Fibroblast of skin of left biceps (primary cell): ENCODE measurements around the gene ABCC3.

Source experiments
- DNase-seq, 2 experiments: peaks; one replicate each; pipeline ENCODE4 v3.0.0-alpha.2; 2013; ENCODE audit warnings: low read depth in 2 of 2

Gene ABCC3, protein sequence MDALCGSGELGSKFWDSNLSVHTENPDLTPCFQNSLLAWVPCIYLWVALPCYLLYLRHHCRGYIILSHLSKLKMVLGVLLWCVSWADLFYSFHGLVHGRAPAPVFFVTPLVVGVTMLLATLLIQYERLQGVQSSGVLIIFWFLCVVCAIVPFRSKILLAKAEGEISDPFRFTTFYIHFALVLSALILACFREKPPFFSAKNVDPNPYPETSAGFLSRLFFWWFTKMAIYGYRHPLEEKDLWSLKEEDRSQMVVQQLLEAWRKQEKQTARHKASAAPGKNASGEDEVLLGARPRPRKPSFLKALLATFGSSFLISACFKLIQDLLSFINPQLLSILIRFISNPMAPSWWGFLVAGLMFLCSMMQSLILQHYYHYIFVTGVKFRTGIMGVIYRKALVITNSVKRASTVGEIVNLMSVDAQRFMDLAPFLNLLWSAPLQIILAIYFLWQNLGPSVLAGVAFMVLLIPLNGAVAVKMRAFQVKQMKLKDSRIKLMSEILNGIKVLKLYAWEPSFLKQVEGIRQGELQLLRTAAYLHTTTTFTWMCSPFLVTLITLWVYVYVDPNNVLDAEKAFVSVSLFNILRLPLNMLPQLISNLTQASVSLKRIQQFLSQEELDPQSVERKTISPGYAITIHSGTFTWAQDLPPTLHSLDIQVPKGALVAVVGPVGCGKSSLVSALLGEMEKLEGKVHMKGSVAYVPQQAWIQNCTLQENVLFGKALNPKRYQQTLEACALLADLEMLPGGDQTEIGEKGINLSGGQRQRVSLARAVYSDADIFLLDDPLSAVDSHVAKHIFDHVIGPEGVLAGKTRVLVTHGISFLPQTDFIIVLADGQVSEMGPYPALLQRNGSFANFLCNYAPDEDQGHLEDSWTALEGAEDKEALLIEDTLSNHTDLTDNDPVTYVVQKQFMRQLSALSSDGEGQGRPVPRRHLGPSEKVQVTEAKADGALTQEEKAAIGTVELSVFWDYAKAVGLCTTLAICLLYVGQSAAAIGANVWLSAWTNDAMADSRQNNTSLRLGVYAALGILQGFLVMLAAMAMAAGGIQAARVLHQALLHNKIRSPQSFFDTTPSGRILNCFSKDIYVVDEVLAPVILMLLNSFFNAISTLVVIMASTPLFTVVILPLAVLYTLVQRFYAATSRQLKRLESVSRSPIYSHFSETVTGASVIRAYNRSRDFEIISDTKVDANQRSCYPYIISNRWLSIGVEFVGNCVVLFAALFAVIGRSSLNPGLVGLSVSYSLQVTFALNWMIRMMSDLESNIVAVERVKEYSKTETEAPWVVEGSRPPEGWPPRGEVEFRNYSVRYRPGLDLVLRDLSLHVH (N-terminal part only)

DNA sequence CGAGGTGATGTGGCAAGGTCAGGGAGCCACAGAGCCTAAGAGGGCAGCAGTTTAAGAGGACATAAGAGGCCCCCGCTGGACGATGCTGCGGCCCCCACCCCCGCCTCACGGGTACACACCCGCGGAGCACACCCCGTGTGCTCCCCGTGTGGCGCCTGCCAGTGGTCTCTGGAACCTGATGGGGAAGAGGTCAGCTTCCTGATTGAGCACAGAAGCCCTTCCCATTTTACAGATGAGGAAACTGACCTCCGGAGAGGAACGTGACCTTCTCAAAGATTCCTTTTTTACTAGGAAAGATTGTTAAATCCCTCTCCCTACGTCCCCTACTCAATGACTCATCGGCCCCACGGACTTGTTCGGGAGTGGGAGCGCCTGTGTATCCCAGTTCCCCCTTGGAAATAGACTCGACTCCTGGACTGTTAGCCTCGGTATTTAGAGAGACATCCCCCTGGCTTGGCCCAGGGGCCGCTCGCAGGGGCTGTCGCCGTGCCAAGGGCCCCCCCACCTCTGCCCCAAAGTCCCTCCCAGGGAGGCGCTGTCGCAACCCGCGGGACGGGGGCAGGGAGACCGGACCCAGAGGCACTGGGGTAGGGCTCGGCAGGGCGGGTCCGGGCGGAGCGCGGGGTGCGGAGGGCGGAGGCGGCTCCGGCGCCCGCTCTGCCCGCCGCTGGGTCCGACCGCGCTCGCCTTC, at the start of gene ABCC3:
ABCC3 (plus strand) TSS at position 658 of the 691 bp plus-strand sequence. CDS start 56 bp downstream, outside the sequence.
- no peak for DNase-seq

DNA sequence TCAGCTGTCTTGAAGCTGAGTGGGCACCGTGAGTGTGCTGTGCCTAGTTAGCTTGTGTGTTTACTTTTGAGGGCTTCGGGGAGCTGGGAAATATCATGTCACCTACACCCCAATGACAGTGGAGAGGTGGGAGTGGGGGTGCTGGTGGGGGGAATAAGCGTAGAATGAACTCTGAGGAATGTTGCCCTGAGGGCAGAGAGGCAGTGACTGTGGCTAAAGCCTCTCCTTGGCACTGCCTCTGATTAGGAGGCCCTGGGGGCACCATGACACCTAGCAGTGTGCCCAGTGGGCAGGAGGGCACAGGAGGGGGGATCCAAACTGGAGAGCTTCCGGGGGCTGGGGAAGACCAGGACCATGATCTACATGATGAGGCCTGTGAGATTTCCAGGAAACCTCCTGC, 49.3 kb upstream of the ABCC3 start:
- DNase-seq, result no peak

DNA sequence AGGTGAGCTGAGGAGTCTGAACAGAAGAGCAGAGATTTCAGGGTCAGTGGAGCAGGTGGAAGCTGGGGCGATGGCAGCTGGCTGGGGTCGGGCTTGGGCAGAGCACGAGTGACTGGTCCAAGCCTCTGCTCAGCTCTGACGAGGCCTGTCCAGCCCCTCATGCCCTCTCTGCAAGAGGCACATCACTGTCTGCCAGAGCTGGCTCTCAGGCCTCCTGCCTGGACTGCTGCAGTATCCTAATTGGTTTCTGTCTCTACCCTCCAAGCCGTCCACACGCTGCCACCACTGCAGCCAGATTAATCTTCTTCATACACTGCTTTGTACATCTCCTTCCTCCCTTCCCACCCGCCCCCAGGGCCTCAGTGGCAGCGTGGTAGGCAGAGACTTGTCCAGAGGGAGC, 48.8 kb upstream of the ABCC3 start:
- DNase-seq, result no peak

DNA sequence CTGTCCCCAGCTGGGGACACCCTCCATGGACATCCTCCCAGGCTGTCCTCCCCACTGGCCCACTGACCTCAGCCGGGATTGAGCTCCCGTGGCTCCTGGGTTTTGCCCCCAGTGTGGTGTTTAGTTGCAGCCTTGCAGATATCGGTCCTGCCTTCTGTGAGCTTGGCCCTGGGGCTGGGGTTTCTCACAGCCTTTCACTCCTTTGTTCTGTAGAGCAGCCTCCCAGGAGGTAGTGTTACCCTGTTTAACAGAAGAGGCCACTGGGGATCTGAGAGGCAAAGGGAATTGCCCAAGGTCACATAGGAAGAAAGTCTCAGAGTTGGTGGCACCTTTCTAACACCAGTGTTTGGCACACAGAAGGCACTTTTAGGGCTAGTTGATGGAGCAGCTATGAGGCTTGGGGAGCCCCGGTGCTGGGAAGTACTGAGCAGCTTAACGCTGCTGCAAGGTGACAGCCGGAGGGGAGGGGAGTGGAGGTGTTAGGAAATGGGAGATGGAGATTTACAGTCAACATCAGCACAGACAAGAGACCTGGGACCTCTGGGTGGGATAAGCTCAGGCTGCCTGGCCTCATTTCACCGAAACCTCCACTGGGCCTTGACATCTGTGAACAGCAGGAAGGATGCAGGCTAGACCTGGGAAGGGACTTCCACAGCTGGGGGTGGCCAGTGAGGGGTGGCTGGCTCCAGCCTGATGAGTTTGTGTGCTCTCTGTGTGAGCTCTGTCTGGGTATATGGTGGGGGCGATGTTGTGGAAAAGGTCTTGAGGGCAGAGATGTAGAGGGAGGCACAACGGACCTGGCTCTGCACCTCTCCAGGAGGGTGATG, 48.0 kb upstream of the ABCC3 start:
- no peak for DNase-seq

DNA sequence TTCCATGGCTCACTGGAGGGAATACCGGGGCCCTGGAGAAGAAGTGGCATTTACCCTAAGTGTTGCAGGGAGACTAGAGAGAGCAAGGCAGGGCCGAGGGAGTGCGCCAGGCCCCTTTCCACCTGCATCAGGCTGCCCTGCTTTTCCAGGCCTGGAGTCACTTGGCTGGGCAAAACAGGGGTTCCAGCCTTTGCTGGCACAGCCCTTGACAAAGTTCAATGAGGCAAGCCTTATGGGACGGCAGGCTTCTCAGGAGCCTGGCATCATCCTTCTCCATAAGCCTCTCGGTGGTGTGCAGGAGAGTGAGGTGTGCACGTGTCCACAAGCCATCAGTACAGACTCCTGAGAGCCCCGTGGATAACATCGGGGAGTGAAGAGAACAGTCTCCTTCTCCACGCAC, 47.1 kb upstream of the ABCC3 start:
- DNase-seq, result no peak

DNA sequence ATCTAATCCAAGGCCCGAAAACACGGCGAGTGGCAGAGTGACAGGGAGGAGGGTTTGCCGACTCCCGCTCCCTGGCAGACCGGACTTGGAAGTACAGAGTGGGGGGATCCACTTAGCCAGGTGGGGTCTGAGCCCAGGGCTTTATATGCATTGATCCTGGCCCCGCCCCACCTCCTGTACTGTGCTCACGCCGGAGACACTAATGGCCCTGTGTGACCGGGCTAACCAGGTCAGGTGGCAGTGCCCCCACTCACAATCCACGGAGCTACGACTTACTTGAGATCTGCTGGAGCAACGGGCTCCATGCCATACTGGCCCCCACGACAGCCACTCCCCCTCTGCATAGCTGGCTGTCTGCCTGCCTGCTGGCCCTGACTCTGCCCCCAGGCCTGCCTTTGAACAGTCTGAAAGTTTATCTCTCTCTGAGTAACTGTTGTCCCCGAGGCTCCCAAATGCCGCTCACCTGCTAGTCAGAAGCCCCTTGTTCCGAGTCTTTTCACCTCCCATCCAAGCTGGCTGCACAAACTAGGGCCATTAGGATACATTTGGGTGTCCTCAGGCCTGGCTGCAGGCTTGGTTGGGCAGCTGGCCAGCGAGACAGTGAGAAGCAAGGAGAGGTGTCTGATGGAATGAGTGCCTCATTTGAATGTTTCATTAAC, 46.2 kb upstream of the ABCC3 start:
- no peak for DNase-seq

DNA sequence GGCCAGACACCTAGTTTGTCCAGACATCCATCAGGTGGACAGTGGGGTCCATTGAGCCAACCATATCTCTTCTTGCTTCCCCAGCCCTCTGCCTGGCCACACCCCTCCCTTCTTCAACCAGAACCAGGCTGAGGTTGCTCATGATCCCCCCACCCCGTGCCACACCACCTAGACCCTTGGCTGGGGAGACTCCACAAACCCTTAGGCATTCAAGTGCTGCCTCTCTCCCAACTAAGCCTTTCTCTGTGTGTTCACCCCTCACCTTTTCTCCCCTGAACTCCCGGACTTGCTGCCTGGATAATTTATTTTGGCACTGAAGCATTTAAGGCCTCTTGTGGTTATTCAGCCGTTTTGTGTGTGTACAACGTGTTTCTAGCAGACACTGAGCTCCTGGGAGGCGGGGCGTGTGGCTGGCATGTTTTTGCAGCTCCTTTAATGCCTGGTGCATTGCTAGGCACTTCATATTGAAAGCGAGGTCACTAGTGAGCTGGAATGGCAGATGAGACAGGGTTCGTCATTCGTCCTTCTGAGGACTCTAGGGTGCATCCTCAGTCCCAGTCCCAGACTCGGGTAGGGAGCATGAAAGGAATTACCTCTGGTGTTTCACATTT, 45.5 kb upstream of the ABCC3 start:
- no peak for DNase-seq

DNA sequence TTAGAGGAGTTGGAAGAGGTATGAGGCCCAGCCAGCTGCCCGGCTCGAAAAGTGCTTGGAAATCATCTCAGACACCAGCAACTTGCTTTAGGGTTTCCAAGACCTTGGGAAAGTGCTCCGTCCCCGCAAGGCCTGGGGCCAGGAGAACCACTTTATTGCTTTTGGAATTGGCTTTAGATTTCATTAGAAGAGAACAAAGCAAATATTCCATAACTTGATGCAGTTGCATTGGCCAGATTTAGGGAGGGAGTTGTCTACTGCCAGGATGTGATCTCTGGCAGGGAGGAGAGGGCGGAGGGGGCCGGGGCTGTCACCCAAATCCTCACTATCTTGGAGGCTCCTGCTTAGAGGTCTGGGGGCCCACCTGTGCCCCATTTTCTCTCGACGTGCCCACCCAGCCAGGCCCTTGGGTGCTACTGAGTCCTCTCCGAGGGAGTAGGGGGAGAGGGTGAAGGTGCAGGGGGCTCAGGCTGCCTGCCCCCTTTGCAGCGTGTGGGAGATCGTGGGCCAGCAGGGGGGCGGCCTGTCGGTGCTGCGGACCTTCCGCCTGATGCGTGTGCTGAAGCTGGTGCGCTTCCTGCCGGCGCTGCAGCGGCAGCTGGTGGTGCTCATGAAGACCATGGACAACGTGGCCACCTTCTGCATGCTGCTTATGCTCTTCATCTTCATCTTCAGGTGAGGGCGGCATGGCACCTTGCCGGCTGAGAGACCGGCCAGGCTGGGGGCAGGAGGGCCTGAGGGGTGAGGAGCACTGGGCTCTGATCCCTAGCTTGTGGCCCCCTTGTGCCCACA, 43.5 kb upstream of the ABCC3 start:
- no peak for DNase-seq

DNA sequence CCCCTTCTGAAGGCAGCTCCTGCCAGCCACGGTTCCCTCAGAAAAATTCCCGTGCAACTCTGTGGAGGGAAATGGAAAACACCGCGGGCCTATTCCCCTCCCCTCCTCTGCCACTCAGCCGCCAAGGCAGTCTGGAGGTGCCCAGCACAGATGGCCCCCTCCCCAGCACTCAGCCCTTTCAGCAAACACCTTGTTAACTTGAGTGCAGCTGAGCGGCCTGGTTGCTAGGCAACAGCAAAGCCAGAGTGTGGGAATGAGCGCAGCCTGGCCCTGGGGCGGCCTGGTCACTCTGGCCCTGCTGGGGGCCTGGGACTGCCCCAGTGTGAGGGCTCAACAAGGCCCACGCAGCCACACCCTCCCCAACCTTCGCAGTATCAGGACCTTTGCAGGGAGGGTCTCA, 41.4 kb upstream of the ABCC3 start:
- no peak for DNase-seq

DNA sequence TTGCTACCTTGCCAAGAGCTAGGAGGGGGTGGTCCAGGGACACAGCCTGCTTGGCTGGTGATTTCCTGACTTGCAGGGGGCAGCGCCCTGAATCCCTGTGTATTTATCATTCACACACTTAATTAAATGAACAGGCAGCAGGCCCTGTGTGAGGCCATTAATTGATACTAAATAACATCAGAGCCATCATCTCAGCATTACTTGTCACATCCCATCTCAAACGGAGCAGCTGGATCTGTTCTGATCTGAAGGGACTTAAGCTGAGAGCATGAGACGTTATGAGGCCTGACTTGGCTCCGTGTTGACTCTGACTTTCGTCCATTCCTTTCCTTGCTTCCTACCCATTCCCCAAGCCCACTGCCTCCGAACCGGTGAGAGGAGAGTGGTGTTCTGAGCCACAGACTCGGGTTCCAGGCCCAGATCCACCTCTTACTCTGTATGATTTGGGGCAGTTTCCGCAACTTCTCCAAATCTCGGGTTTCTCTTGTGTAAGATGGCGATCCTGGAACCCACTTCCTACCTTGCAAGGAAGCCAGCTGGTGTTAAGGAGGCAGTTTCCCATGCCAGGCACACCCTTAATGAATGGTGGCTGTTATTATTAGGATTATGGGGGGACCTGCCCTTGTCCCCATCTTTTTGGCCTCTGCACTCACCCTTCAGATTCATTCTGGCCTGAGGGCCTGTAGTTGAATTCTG, 40.4 kb upstream of the ABCC3 start:
- DNase-seq, result no peak

DNA sequence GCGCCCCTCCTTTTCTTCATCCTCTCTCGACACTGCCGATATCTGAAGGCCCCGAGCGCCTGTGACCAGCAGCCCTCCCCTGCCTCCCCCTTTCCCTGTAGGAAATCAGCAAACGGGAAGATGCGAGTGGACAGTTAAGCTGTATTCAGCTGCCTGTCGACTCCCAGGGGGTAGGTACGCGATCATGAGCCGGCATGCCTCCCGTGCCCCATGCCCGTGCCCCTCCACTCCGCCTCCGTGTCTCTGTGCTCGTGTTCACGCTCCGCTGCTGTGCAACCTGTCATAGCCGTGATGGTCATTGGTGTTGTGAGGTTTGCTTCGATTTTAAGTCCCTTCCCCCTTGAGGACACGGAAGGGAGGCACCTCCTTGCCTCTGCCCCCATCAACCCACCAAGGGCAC, 39.8 kb upstream of the ABCC3 start:
- DNase-seq, result no peak

DNA sequence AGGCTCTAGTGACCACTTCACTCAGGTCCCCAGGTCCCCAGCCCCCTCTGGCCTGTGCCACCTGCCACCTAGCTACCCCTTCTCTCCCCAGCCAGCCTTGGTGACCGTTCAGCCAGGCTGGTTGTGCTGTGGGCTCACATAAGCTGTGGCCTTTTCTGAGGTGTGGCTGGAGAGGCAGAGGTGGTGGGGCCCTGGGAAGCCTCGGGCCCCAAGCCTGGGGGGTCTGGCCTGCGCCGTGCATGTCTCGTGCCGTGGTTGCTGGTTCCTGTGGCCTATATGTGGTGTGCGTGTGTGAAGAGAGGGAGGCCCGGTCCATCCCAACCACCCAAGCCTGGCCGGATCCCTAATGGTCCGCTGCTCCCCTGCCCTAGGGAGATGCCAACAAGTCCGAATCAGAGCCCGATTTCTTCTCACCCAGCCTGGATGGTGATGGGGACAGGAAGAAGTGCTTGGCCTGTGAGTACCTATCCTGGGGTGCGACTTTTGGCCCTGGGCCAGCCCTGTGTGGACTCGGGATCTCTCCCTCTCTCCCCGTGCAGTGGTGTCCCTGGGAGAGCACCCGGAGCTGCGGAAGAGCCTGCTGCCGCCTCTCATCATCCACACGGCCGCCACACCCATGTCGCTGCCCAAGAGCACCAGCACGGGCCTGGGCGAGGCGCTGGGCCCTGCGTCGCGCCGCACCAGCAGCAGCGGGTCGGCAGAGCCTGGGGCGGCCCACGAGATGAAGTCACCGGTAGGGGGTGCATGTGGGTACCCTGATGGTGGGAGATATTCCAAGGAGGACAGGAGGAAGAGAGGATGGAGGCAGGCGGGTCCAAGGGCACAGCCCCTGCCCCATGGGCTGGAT, 38.3 kb upstream of the ABCC3 start:
- DNase-seq, result no peak

DNA sequence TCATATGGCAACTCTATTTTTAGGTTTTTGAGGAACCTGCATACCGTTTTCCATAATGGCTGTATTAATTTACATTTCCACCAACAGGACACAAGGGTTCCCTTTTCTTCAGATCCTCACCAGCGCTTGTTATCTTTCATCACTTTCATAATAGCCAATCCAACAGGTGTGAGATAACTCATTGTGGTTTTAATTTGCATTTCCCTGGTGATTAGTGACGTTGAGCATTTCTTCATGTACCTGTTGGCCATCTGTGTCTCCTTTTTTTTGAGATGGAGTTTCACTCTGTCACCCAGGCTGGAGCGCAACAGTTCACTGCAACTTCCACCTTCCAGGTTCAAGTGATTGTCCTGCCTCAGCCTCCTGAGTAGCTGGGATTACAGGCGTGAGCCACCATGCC, 36.2 kb upstream of the ABCC3 start:
- DNase-seq, result no peak

DNA sequence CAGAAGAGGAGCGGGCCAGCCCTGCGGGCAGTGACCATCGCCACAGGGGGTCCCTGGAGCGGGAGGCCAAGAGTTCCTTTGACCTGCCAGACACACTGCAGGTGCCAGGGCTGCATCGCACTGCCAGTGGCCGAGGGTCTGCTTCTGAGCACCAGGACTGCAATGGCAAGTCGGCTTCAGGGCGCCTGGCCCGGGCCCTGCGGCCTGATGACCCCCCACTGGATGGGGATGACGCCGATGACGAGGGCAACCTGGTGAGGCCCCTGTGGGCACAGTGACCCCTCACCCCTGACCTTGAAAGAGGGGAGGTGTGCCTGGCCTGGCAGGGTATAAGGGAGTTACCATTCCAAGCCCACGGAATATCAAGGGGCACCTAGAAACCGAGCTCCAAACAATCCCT, 35.1 kb upstream of the ABCC3 start:
- DNase-seq, result no peak

DNA sequence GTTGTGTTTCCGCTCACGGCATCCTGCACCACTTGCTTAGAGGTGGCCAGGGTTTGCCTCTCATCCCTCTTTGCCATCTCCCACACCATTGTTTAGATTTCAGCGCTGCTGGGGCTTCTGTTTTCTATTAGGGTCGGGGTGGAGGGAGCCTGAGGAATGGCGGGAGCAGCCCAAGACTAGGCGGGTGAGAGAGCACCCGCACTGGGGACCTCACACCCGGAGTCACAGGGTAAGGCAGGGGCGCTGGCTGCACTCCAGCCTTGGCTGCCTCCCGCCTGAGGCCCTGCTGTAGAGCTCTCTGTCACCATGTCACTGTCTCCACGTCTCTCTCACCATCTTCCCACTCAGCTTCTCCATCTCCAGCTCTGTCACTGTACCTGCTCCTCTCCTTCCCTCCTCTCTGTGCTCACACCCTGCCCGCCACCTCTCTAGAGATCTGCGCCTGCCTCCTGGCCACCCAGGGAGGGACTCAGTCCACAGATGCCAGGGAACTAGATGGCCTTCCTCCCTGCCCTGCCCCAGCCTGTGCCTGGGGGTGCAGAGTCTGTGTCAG, 32.8 kb upstream of the ABCC3 start:
- DNase-seq, result no peak

DNA sequence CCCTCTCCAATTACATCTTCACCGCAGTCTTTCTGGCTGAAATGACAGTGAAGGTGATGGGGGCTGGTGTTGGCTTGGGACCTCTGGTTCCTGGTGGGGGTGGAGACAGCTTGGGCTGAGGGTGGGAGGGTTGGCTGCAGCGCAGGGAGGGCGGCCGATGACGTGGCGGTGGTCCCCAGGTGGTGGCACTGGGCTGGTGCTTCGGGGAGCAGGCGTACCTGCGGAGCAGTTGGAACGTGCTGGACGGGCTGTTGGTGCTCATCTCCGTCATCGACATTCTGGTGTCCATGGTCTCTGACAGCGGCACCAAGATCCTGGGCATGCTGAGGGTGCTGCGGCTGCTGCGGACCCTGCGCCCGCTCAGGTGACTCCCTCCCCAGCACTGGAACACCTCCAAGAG, 31.8 kb upstream of the ABCC3 start:
- DNase-seq, result no peak

DNA sequence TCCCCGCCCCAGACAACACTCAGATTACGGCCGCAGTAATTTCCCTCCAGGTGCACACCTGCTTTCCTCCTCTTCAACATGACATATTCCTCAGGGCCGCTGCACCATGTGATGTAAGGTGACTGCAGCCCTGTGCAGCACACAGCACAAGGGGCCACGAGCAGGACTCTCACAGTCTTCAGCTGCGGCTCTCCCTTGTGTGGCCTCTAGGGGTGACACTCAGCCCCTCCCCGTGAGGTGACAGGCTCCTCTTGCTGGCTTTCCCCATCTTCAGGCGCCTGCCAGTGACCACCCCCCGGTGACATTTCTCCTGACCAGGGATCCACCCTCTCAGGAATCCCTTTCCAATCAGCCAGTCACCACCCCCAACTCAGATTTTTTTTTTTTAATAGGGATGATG, 31.3 kb upstream of the ABCC3 start:
- no peak for DNase-seq
